Measurements from ENCODE around the gene ADARB1. TPM values are rescaled to one million over a fixed set of nuclear protein-coding genes. Genes with fewer than 3 reads are reported as not detected.

Gene ADARB1
- total RNA-seq, 2 experiments from 2014 or later = 27.5 to 28.6 TPM

DNA sequence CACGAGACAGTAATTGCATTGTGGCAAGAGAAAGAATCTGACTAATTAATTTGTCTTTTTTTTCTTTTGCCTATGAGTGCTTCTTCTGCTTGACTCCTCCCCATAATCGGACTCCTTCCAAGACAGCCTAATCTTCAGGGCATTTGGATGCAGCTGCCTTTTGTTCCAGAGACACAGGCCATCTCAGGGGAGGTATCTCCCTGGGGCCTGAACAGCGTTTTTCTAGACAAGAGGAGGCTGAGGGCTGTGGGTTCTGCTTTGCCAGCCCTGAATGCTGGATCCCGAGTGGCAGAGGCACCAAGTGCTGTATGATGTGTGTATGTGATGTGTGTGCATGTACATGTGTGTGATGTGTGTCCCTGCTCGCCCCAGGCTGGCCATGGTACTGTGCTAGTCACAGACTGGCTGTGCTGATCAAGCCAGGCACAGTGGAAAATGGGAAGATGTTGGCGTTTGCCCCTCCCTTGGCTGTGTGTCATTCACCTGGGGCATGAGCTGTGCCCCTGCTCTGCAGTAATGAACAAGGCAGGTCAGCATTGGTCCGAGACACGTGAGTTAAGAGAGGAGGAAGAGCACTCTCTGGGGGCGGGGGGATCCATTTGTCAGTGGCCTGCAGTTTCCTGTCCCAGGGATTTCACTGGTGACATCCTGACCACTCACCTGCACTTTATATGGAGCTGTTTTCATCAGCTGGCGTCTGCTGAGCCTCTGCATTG, 77.2 kb downstream of the ADARB1 start:
- ChIA-PET CTCF (interaction anchor here (1.0 to 2.4 kb wide), 10 partner anchors 10 to 288 kb away, joined by 3 to 11 read pairs (median 3); no protein-coding TSS in a partner anchor), POLR2A (interaction anchor here (0.7 to 1.2 kb wide), 3 partner anchors 15 to 215 kb away, joined by 3 to 5 read pairs (median 4); no protein-coding TSS in a partner anchor)
- intact Hi-C loops (cut with DNase I, micrococcal nuclease) = loop anchor here (1.0 to 5.0 kb wide), 4 partner anchors 121 to 288 kb away; no protein-coding TSS in a partner anchor
- Histone ChIP-seq H3K27ac (ENCODE audit: low read depth in 1 of 2, low read length in 2 of 2) (no peak overlapping the region), H3K4me3 (ENCODE audit: low read length) (no peak overlapping the region), H3K36me3 (ENCODE audit: insufficient read depth, low read length) (peaks cover 7% of the 10 kb centered on the region), H3K9me3 (ENCODE audit: control insufficient read depth in 1 of 2, insufficient read depth in 1 of 2, low read length in 2 of 2) (no peaks in the 10 kb centered on the region), H3K4me1 (ENCODE audit: insufficient read depth, low read length) (peaks cover 31% of the 10 kb centered on the region), H3K27me3 (ENCODE audit: control insufficient read depth in 1 of 2, insufficient read depth in 2 of 2, low read length in 2 of 2) (no peaks in the 10 kb centered on the region)
- Mint-ChIP-seq H3K27me3 (no peaks in the 10 kb centered on the region), H3K9me3 (no peaks in the 10 kb centered on the region), H3K4me1 (ENCODE audit: low read depth) (peaks cover 48% of the 10 kb centered on the region), H3K36me3 (ENCODE audit: low read depth) (peaks cover 25% of the 10 kb centered on the region), H3K4me3 (no peak overlapping the region), H3K27ac (peak overlapping the region; percentile 73)
- no peak for TF ChIP-seq CTCF (IDR thresholded peaks at IDR 0.05)
- peak in 1 of 14 experiments; percentile 8 for DNase-seq
- no peak for ATAC-seq (ENCODE audit: poor library complexity)

GRCh38 chr21:45152265-45152746, 77.9 kb downstream of the ADARB1 start:
- Mint-ChIP-seq H3K4me3 (peak overlapping the region; percentile 46), H3K27me3 (no peaks in the 10 kb centered on the region), H3K9me3 (no peaks in the 10 kb centered on the region), H3K4me1 (ENCODE audit: low read depth) (peaks cover 52% of the 10 kb centered on the region), H3K27ac (peak overlapping the region; percentile 73), H3K36me3 (ENCODE audit: low read depth) (peaks cover 22% of the 10 kb centered on the region)
- peak; percentile 69 for TF ChIP-seq CTCF (IDR thresholded peaks at IDR 0.05)
- ATAC-seq (ENCODE audit: poor library complexity) (peak; percentile 85), DNase-seq (peak; percentile 36 to 85 (median 61))
- Histone ChIP-seq H3K27ac (ENCODE audit: low read depth in 1 of 2, low read length in 2 of 2) (no peak overlapping the region), H3K9me3 (ENCODE audit: control insufficient read depth in 1 of 2, insufficient read depth in 1 of 2, low read length in 2 of 2) (no peaks in the 10 kb centered on the region), H3K4me1 (ENCODE audit: insufficient read depth, low read length) (peaks cover 31% of the 10 kb centered on the region), H3K36me3 (ENCODE audit: insufficient read depth, low read length) (peaks cover 7% of the 10 kb centered on the region), H3K27me3 (ENCODE audit: control insufficient read depth in 1 of 2, insufficient read depth in 2 of 2, low read length in 2 of 2) (no peaks in the 10 kb centered on the region), H3K4me3 (ENCODE audit: low read length) (no peak overlapping the region)
- ChIA-PET POLR2A (interaction anchor here (0.7 to 1.2 kb wide), 4 partner anchors 15 to 440 kb away, joined by 3 to 5 read pairs (median 4); no protein-coding TSS in a partner anchor), CTCF (interaction anchor here (1.0 to 2.4 kb wide), 12 partner anchors 9 to 668 kb away, joined by 3 to 11 read pairs (median 3); no protein-coding TSS in a partner anchor)
- intact Hi-C loops (cut with DNase I, micrococcal nuclease) = loop anchor here (1.0 to 5.0 kb wide), 4 partner anchors 120 to 287 kb away; no protein-coding TSS in a partner anchor

- H3K9me3 ChIP-seq (ENCODE audit: control insufficient read depth in 1 of 2, insufficient read depth in 1 of 2, low read length in 2 of 2) = no peaks in the 10 kb centered on the region
- CTCF ChIA-PET = interaction anchor here (1.0 to 2.4 kb wide), 4 partner anchors 15 to 667 kb away, joined by 3 to 11 read pairs (median 4); no protein-coding TSS in a partner anchor
- Mint-ChIP-seq H3K27ac (peak overlapping the region; percentile 73), H3K4me1 (ENCODE audit: low read depth) (peaks cover 52% of the 10 kb centered on the region), H3K9me3 (no peaks in the 10 kb centered on the region), H3K36me3 (ENCODE audit: low read depth) (peaks cover 14% of the 10 kb centered on the region), H3K27me3 (no peaks in the 10 kb centered on the region), H3K4me3 (no peak overlapping the region)
- H3K27me3 ChIP-seq (ENCODE audit: control insufficient read depth in 1 of 2, insufficient read depth in 2 of 2, low read length in 2 of 2) = no peaks in the 10 kb centered on the region
- ATAC-seq (ENCODE audit: poor library complexity) (no peak), DNase-seq (peak in 1 of 14 experiments; percentile 34)
- H3K36me3 ChIP-seq (ENCODE audit: insufficient read depth, low read length) = no peaks in the 10 kb centered on the region
- POLR2A ChIA-PET = no interaction called here
- intact Hi-C loops (cut with DNase I, micrococcal nuclease) = loop anchor here (2.0 to 5.0 kb wide), 3 partner anchors 119 to 139 kb away; no protein-coding TSS in a partner anchor
- no peak for TF ChIP-seq CTCF (IDR thresholded peaks at IDR 0.05)
- H3K27ac ChIP-seq (ENCODE audit: low read depth in 1 of 2, low read length in 2 of 2) = peak overlapping the region in 1 of 2 donors; percentile 42
- no peak overlapping the region for H3K4me3 ChIP-seq (ENCODE audit: low read length)
- peaks cover 31% of the 10 kb centered on the region for H3K4me1 ChIP-seq (ENCODE audit: insufficient read depth, low read length)
Measured at GRCh38 chr21:45153358-45154318, 79.3 kb downstream of the ADARB1 start.

Data from CD4-positive, alpha-beta T cell (primary cell).